Adrenal gland (tissue), 5 donors: ENCODE measurements around the gene HOXA6.
A peak's percentile ranks its signal among the peaks of the same experiment; 100 is the strongest.

ENCODE experiments used
- POLR2A ChIP-seq, 2 donors: fragments of 450-650 bp; IDR thresholded peaks; one replicate each; pipeline ENCODE4 v1.6.1; 2017; ENCODE audit warnings: antibody characterized with exemption in 2 of 2, mild to moderate bottlenecking in 2 of 2, moderate library complexity in 1 of 2
- TF ChIP-seq, protein P1 (sequence below), 6 experiments: fragments of 450-650 bp in 4 of 6; fragments of 200-600 bp in 2 of 6; sonication (generic) in 1 of 6; IDR thresholded peaks; 1 replicate in 5 of 6; 2 replicates in 1 of 6; pipeline versions ENCODE4 v1.5.1 to v1.8.0; 2016 to 2021; ENCODE audit warnings: antibody characterized with exemption in 6 of 6, mild to moderate bottlenecking in 2 of 6, moderate library complexity in 1 of 6
- donor health status: DM: no; HTN: no; CAD: no.

- TF ChIP-seq, protein P1, sequence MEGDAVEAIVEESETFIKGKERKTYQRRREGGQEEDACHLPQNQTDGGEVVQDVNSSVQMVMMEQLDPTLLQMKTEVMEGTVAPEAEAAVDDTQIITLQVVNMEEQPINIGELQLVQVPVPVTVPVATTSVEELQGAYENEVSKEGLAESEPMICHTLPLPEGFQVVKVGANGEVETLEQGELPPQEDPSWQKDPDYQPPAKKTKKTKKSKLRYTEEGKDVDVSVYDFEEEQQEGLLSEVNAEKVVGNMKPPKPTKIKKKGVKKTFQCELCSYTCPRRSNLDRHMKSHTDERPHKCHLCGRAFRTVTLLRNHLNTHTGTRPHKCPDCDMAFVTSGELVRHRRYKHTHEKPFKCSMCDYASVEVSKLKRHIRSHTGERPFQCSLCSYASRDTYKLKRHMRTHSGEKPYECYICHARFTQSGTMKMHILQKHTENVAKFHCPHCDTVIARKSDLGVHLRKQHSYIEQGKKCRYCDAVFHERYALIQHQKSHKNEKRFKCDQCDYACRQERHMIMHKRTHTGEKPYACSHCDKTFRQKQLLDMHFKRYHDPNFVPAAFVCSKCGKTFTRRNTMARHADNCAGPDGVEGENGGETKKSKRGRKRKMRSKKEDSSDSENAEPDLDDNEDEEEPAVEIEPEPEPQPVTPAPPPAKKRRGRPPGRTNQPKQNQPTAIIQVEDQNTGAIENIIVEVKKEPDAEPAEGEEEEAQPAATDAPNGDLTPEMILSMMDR (IDR thresholded peaks at IDR 0.05): peak; percentile 98 to 100 (median 99)
- TF ChIP-seq POLR2A (IDR thresholded peaks at IDR 0.05): peak in 1 of 2 donors; percentile 58
Observed at GRCh38 chr7:27160546-27161213, 13.1 kb upstream of the HOXA6 start.
